DOHH2 (cell line): ENCODE results near the gene TSSK2.

Source experiments
- EZH2phosphoT487 ChIP-seq: fragments of 200-600 bp; sonication (generic); IDR thresholded peaks from 2 replicates; pipeline ENCODE4 v1.6.1; 2017; ENCODE audit warnings: borderline replicate concordance, mild to moderate bottlenecking, antibody characterized with exemption, low read length, moderate library complexity, mixed read lengths
- TF ChIP-seq, protein P1 (sequence below): fragments of 200-600 bp; sonication (generic); IDR thresholded peaks from one replicate; pipeline ENCODE4 v1.5.1; 2014; ENCODE audit warnings: antibody characterized with exemption, mild to moderate bottlenecking, low read depth, low read length; ENCODE audit not compliant: poor library complexity, severe bottlenecking

DNA sequence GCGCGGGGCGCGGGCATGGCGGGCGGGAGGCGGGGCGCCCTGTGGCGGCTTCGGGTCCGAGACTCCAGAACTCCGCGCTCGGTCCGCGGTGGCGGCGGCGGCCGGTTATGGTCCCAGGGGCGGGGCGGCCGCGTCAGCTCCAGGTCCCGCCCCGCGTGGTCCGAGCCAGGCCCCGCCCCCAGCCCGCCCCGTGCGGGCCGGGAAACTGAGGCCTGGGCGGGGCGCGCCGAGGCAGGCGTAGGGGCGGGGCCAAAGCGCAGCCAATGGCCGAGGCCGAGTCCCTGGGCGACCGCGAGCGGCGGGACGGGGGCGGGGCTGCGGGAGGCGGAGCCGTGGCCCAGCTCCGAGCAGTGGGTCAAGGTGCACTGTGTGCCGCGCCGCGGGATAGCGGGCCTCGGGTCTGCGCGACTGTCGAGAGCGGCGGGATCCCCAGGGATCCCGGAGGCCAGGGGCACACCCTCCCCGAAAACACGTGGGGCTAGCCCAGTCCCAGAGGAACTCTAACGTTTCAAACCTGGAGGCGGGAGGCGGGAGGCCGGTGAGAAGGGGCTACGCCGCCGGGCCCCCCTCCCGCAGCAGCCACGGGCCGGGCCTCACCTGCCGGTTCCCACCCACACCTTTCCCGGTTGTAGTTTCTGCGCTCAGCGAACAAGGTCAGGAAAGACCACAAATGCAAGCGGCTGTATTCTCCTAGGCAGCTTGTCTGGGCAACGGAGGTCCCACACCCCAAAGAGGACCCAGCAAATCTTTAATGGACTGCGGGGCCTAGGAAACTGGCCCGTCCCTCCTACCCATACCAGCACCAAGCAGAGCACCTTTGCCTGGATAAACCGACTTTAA is 47.8 kb downstream of the TSSK2 start, which contains the start of gene SLC25A1:
- TF ChIP-seq, protein P1, sequence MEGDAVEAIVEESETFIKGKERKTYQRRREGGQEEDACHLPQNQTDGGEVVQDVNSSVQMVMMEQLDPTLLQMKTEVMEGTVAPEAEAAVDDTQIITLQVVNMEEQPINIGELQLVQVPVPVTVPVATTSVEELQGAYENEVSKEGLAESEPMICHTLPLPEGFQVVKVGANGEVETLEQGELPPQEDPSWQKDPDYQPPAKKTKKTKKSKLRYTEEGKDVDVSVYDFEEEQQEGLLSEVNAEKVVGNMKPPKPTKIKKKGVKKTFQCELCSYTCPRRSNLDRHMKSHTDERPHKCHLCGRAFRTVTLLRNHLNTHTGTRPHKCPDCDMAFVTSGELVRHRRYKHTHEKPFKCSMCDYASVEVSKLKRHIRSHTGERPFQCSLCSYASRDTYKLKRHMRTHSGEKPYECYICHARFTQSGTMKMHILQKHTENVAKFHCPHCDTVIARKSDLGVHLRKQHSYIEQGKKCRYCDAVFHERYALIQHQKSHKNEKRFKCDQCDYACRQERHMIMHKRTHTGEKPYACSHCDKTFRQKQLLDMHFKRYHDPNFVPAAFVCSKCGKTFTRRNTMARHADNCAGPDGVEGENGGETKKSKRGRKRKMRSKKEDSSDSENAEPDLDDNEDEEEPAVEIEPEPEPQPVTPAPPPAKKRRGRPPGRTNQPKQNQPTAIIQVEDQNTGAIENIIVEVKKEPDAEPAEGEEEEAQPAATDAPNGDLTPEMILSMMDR = no peak
- no peak for TF ChIP-seq EZH2phosphoT487
